Vagina (tissue), 2 donors: ENCODE measurements around the gene BTRC. TPM values are rescaled to one million over a fixed set of nuclear protein-coding genes. Genes with fewer than 3 reads are reported as not detected.
"Not testable (repeated sequence)": the region's sequence is repeated elsewhere in the genome, so short reads cannot be mapped to it uniquely, and the experiment has no call there.

Experiments
- DNase-seq, 2 donors: peaks; one replicate each; pipeline ENCODE4 v3.0.0-alpha.2; 2017; ENCODE audit errors: extremely low spot score in 2 of 2
- H3K27ac ChIP-seq: fragments of 200-600 bp; sonication (generic); one replicate; pipeline ENCODE4 v1.5.1; 2019
- H3K27me3 ChIP-seq: fragments of 200-600 bp; sonication (generic); one replicate; pipeline ENCODE4 v1.5.1; 2019
- H3K36me3 ChIP-seq, 2 donors: fragments of 200-600 bp; sonication (generic); one replicate each; pipeline ENCODE4 v1.5.1; 2017 to 2019
- H3K4me1 ChIP-seq: fragments of 200-600 bp; sonication (generic); one replicate; pipeline ENCODE4 v1.5.1; 2019
- H3K4me3 ChIP-seq, 2 donors: fragments of 200-600 bp; sonication (generic); 1 replicate in 1 of 2; 2 replicates in 1 of 2; pipeline ENCODE4 v1.5.1; 2016 to 2019
- H3K9me3 ChIP-seq: fragments of 200-600 bp; sonication (generic); one replicate; pipeline ENCODE4 v1.5.1; 2019
- POLR2A ChIP-seq, 2 donors: fragments of 450-650 bp; IDR thresholded peaks; one replicate each; pipeline ENCODE4 v1.6.1; 2017; ENCODE audit warnings: antibody characterized with exemption in 2 of 2, mild to moderate bottlenecking in 2 of 2, moderate library complexity in 2 of 2
- POLR2AphosphoS5 ChIP-seq, 2 donors: sonication (generic); formaldehyde crosslinking; IDR thresholded peaks; one replicate each; pipeline ENCODE4 v1.9.0; 2017; ENCODE audit warnings: antibody characterized with exemption in 2 of 2, mild to moderate bottlenecking in 2 of 2, low read depth in 1 of 2; ENCODE audit not compliant: insufficient read depth in 1 of 2
- intact Hi-C: fragments of 100-400 bp; cut with DNase I; formaldehyde crosslinking; loops from one replicate; pipeline ENCODE4 v1.15.1; 2023
- total RNA-seq: library from RNA; depleted of rRNA; stranded (reverse); fragments of >200 nt; gene quantifications from one replicate; pipeline ENCODE4 v1.2.3, GENCODE V29; 2016
- TF ChIP-seq, protein P1 (sequence below), 3 experiments: fragments of 450-650 bp in 2 of 3; fragments of 200-600 bp in 1 of 3; sonication (generic) in 1 of 3; IDR thresholded peaks; one replicate each; pipeline ENCODE4 v1.5.1; 2017 to 2019; ENCODE audit warnings: antibody characterized with exemption in 3 of 3, mild to moderate bottlenecking in 2 of 3, moderate library complexity in 2 of 3

The BTRC gene
- total RNA-seq, 1 donor from 2014 or later, result 12.5 TPM

DNA sequence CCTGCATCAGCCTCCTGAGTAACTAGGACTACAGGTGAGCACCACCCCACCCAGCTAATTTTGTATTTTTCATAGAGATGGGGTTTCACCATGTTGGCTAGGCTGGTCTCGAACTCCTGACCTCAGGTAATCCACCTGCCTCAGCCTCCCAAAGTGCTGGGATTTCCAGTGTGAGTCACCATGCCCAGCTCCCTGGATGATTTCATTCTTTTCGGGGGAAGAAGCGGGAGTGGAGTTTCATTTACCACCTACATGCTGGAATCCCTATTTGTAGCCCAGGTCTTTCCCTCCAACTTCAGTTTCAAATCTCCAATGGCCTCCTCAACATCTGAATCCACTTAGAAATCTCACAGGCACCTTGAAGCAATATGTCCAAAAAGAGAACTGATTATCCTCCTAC lies 2.9 kb upstream of the BTRC start:
- no peak for DNase-seq
- Histone ChIP-seq H3K4me1 (peaks cover 11% of the 10 kb centered on the region), H3K36me3 (no peaks in the 10 kb centered on the region), H3K27me3 (no peaks in the 10 kb centered on the region), H3K9me3 (no peaks in the 10 kb centered on the region), H3K4me3 (no peak overlapping the region), H3K27ac (no peak overlapping the region)
- TF ChIP-seq POLR2A (IDR thresholded peaks at IDR 0.05) (no peak), POLR2AphosphoS5 (IDR thresholded peaks at IDR 0.05; ENCODE audit: insufficient read depth in 1 of 2, low read depth in 1 of 2) (no peak)
- TF ChIP-seq, protein P1, sequence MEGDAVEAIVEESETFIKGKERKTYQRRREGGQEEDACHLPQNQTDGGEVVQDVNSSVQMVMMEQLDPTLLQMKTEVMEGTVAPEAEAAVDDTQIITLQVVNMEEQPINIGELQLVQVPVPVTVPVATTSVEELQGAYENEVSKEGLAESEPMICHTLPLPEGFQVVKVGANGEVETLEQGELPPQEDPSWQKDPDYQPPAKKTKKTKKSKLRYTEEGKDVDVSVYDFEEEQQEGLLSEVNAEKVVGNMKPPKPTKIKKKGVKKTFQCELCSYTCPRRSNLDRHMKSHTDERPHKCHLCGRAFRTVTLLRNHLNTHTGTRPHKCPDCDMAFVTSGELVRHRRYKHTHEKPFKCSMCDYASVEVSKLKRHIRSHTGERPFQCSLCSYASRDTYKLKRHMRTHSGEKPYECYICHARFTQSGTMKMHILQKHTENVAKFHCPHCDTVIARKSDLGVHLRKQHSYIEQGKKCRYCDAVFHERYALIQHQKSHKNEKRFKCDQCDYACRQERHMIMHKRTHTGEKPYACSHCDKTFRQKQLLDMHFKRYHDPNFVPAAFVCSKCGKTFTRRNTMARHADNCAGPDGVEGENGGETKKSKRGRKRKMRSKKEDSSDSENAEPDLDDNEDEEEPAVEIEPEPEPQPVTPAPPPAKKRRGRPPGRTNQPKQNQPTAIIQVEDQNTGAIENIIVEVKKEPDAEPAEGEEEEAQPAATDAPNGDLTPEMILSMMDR (IDR thresholded peaks at IDR 0.05), result no peak
- intact Hi-C loops, result no loop called here

GRCh38 chr10:101351477-101351876 lies 2.5 kb upstream of the BTRC start:
- Histone ChIP-seq H3K9me3 (no peaks in the 10 kb centered on the region), H3K4me3 (no peak overlapping the region), H3K27me3 (no peaks in the 10 kb centered on the region), H3K27ac (no peak overlapping the region), H3K4me1 (peaks cover 11% of the 10 kb centered on the region), H3K36me3 (no peaks in the 10 kb centered on the region)
- intact Hi-C loops, result no loop called here
- TF ChIP-seq, protein P1 (IDR thresholded peaks at IDR 0.05), result no peak
- TF ChIP-seq POLR2AphosphoS5 (IDR thresholded peaks at IDR 0.05; ENCODE audit: insufficient read depth in 1 of 2, low read depth in 1 of 2), result no peak
- TF ChIP-seq POLR2A (IDR thresholded peaks at IDR 0.05), result no peak
- DNase-seq, result no peak

DNA sequence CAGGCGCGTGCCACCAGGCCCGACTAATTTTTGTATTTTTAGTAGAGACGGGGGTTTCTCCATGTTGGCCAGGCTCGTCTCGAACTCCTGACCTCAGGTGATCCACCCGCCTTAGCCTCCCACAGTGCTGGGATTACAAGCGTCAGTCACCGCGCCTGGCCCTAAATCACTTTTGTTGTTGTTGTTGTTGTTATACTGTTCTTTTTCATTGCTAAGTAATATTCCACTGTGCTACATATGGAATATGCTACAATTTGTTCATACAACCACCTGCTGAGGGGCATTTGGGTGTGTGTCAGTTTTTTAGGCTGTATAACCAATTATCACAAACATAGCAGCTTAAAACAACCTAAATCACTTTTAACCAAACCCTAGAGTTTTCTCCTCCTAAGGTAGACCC lies 1.1 kb upstream of the BTRC start:
- peaks cover 11% of the 10 kb centered on the region for H3K4me1 ChIP-seq
- intact Hi-C loops, H3K27ac ChIP-seq, H3K27me3 ChIP-seq, H3K9me3 ChIP-seq, H3K4me3 ChIP-seq, DNase-seq, H3K36me3 ChIP-seq: not testable (repeated sequence)

GRCh38 chr10:101354328-101355071 lies 535 bp downstream of the BTRC start:
- no peak for TF ChIP-seq POLR2A (IDR thresholded peaks at IDR 0.05)
- TF ChIP-seq POLR2AphosphoS5 (IDR thresholded peaks at IDR 0.05; ENCODE audit: insufficient read depth in 1 of 2, low read depth in 1 of 2), result no peak
- TF ChIP-seq, protein P1 (IDR thresholded peaks at IDR 0.05), result no peak
- H3K36me3 ChIP-seq, result no peaks in the 10 kb centered on the region
- H3K4me3 ChIP-seq, result peak overlapping the region; percentile 76 to 79

GRCh38 chr10:101355072-101355706 lies 1.2 kb downstream of the BTRC start:
- TF ChIP-seq POLR2A (IDR thresholded peaks at IDR 0.05), result no peak
- TF ChIP-seq, protein P1 (IDR thresholded peaks at IDR 0.05), result no peak
- no peak for TF ChIP-seq POLR2AphosphoS5 (IDR thresholded peaks at IDR 0.05; ENCODE audit: insufficient read depth in 1 of 2, low read depth in 1 of 2)
- H3K27ac ChIP-seq, result peak overlapping the region; percentile 86
- intact Hi-C loops, result no loop called here

More at GRCh38 chr10:101354328-101355071, 535 bp downstream of the BTRC start:
- H3K27me3 ChIP-seq, result no peaks in the 10 kb centered on the region
- intact Hi-C loops, result no loop called here
- DNase-seq, result peak in 1 of 2 donors; percentile 86
- peak overlapping the region; percentile 86 for H3K27ac ChIP-seq
- H3K9me3 ChIP-seq, result no peaks in the 10 kb centered on the region
- peaks cover 11% of the 10 kb centered on the region for H3K4me1 ChIP-seq

More at GRCh38 chr10:101355072-101355706, 1.2 kb downstream of the BTRC start:
- DNase-seq, result no peak
- H3K36me3 ChIP-seq, result no peaks in the 10 kb centered on the region
- no peaks in the 10 kb centered on the region for H3K9me3 ChIP-seq
- H3K4me3 ChIP-seq, result peak overlapping the region; percentile 76 to 79
- H3K4me1 ChIP-seq, result peaks cover 11% of the 10 kb centered on the region
- H3K27me3 ChIP-seq, result no peaks in the 10 kb centered on the region
